Large intestine (tissue), 3 donors: ENCODE results near the gene TMEM59. TPM values are rescaled to one million over a fixed set of nuclear protein-coding genes. Genes with fewer than 3 reads are reported as not detected.
"Not testable (repeated sequence)": the region's sequence is repeated elsewhere in the genome, so short reads cannot be mapped to it uniquely, and the experiment has no call there.

ENCODE experiments used
- DNase-seq, 2 donors: peaks; one replicate each; pipeline versions ENCODE4 v3.0.0 to v3.0.0-alpha.2; 2013
- H3K27ac ChIP-seq: one replicate; pipeline ENCODE4 v1.5.1; 2013; ENCODE audit warnings: low read length
- H3K27me3 ChIP-seq: 2 replicates; pipeline ENCODE4 v1.6.1; 2013; ENCODE audit warnings: low read length; ENCODE audit not compliant: control insufficient read depth, insufficient read depth
- H3K36me3 ChIP-seq: 2 replicates; pipeline ENCODE4 v1.6.1; 2013; ENCODE audit warnings: low read length; ENCODE audit not compliant: control insufficient read depth, insufficient read depth
- H3K4me1 ChIP-seq: one replicate; pipeline ENCODE4 v1.6.1; 2013; ENCODE audit warnings: low read length; ENCODE audit not compliant: control insufficient read depth, insufficient read depth
- H3K4me3 ChIP-seq: one replicate; pipeline ENCODE4 v1.5.1; 2013; ENCODE audit warnings: low read length
- H3K9me3 ChIP-seq: one replicate; pipeline ENCODE4 v1.6.1; 2013; ENCODE audit warnings: mild to moderate bottlenecking, low read depth, low read length, moderate library complexity; ENCODE audit not compliant: control insufficient read depth
- WGBS: methylation state at CpG from one replicate; pipeline ENCODE4 v1.1.5; 2013; ENCODE audit warnings: low lambda C conversion rate; ENCODE audit not compliant: insufficient coverage; 5-methylcytosine and 5-hydroxymethylcytosine counted together
- polyA plus RNA-seq: library from polyadenylated mRNA; unstranded; fragments of 120-200 nt; gene quantifications from one replicate; pipeline ENCODE4 v1.2.1, GENCODE V29; 2013

Gene TMEM59
- polyA plus RNA-seq, 1 donor = 373 TPM

DNA sequence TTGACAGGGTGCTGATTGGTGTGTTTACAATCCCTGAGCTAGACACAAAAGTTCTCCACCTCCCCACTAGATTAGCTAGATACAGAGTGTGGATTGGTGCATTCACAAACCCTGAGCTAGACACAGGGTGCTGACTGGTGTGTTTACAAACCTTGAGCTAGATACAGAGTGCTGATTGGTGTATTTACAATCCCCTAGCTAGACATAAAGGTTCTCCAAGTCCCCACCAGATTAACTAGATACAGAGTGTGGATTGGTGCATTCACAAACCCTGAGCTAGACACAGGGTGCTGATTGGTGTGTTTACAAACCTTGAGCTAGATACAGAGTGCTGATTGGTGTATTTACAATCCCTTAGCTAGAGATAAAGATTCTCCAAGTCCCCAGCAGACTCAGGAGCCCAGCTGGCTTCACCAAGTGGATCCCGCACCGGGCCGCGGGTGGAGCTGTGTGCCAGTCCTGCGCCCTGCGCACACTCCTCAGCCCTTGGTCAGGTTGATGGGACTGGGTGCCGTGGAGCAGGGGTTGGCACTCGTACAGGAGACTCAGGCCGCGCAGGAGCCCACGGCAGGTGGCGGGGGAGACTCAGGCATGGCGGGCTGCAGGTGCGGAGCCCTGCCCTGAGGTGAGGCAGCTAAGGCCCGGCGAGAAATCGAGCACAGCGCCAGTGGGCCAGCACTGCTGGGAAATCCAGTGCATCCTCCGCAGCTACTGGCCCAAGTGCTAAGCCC is 49.1 kb downstream of the TMEM59 start:
- not testable (repeated sequence) for DNase-seq, H3K36me3 ChIP-seq, H3K4me1 ChIP-seq, H3K4me3 ChIP-seq, H3K27me3 ChIP-seq, H3K9me3 ChIP-seq, H3K27ac ChIP-seq
- WGBS = no CpG with 5 or more reads among the region's 19 CpGs

- Histone ChIP-seq H3K4me3 (no peak overlapping the region), H3K4me1 (no peaks in the 10 kb centered on the region), H3K36me3 (no peaks in the 10 kb centered on the region), H3K9me3 (peaks cover 7% of the 10 kb centered on the region), H3K27ac (no peak overlapping the region), H3K27me3 (no peaks in the 10 kb centered on the region)
- WGBS = no CpG with 5 or more reads among the region's 12 CpGs
- DNase-seq = no peak
Observed at GRCh38 chr1:54003249-54003646, 49.8 kb downstream of the TMEM59 start.

DNA sequence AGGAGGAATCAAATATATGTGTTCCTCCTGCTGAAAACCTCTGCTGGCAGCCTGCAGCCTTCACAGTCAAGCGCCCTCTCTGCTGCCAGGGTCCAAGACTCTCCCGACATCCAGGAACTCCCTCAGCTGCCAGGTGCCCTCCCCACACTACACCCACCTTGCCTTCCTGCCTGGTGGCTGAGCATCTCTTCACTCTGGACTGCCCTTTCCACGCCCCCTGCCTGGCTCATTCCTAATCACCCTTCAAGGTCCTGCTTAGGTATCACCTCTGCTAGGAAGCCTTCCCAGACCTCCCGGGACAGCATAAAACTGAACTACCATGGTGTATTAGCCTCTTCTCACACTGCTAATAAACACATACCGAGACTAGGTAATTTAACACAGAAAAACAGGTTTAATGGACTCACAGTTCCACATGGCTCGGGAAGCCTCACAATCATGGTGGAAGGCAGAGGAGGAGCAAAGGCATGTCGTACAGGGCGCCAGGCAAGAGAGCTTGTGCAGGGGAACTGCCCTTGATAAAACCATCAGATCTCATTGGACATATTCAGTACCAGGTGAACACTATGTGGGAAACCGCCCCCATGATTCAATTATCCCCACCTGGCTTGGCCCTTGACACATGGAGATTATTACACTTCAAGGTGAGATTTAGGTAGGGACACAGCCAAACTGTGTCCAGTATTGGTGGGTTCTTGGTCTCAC is 50.3 kb downstream of the TMEM59 start:
- H3K4me1 ChIP-seq = no peaks in the 10 kb centered on the region
- WGBS = 100% methylated on average over 1 of the region's 9 CpGs
- no peak for DNase-seq
- H3K4me3 ChIP-seq = no peak overlapping the region
- peaks cover 7% of the 10 kb centered on the region for H3K9me3 ChIP-seq
- no peaks in the 10 kb centered on the region for H3K27me3 ChIP-seq
- H3K36me3 ChIP-seq = no peaks in the 10 kb centered on the region
- H3K27ac ChIP-seq = no peak overlapping the region

DNA sequence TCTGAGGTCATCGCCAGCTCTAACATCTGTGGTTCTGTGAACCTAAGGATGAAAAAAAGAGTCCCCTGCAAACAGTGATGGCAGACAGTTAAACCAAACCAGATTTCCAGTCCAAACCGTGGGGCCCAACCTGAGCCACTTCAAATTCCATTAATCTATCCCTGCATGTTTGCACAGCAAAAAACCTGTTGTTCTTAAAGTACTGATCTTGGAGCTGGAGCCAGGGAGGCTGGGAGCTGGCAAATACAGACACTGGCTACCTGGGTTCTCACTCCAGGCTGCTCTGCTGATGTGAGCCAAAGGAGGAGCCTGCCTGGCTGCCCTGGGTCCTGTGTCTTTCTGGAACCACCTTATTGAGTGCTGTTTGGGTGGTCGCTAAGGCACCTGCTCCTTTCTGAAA is 51.4 kb downstream of the TMEM59 start:
- DNase-seq = no peak
- no peaks in the 10 kb centered on the region for H3K27me3 ChIP-seq
- H3K9me3 ChIP-seq = peaks cover 7% of the 10 kb centered on the region
- H3K27ac ChIP-seq = no peak overlapping the region
- no peaks in the 10 kb centered on the region for H3K36me3 ChIP-seq
- no peak overlapping the region for H3K4me3 ChIP-seq
- no peaks in the 10 kb centered on the region for H3K4me1 ChIP-seq
- WGBS = no CpG with 5 or more reads among the region's 3 CpGs

DNA sequence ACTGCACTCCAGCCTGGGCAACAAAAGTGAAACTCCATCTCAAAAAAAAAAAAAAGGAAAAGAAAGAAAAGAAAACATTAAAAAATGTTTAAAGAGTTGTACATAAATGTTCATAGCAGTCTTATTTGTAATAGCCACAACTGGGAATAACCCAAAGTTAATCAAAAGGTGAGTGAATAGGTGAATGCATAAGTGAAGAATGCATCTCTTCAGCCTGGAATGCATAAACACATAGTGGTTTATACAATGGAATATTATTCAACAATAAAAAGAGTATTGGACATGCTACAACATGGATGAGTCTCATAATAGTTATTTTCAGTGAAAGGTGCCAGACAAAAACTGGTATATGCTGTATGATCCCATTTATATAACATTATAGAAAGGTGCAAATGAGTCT is 53.1 kb downstream of the TMEM59 start:
- Histone ChIP-seq H3K4me3 (no peak overlapping the region), H3K9me3 (peaks cover 7% of the 10 kb centered on the region), H3K27ac (no peak overlapping the region), H3K4me1 (no peaks in the 10 kb centered on the region), H3K36me3 (no peaks in the 10 kb centered on the region), H3K27me3 (no peaks in the 10 kb centered on the region)
- no peak for DNase-seq

GRCh38 chr1:53998223-53998622 is 54.8 kb downstream of the TMEM59 start:
- Histone ChIP-seq H3K4me1 (no peaks in the 10 kb centered on the region), H3K27me3 (no peaks in the 10 kb centered on the region), H3K27ac (no peak overlapping the region), H3K36me3 (no peaks in the 10 kb centered on the region), H3K9me3 (no peaks in the 10 kb centered on the region), H3K4me3 (no peak overlapping the region)
- DNase-seq = no peak
- WGBS = no CpG with 5 or more reads among the region's 1 CpG

GRCh38 chr1:53995683-53996082 is 57.3 kb downstream of the TMEM59 start:
- Histone ChIP-seq H3K9me3 (peaks cover 6% of the 10 kb centered on the region), H3K4me3 (no peak overlapping the region), H3K36me3 (no peaks in the 10 kb centered on the region), H3K4me1 (no peaks in the 10 kb centered on the region), H3K27me3 (no peaks in the 10 kb centered on the region), H3K27ac (no peak overlapping the region)
- no peak for DNase-seq
- 71% methylated on average over 1 of the region's 1 CpG for WGBS

DNA sequence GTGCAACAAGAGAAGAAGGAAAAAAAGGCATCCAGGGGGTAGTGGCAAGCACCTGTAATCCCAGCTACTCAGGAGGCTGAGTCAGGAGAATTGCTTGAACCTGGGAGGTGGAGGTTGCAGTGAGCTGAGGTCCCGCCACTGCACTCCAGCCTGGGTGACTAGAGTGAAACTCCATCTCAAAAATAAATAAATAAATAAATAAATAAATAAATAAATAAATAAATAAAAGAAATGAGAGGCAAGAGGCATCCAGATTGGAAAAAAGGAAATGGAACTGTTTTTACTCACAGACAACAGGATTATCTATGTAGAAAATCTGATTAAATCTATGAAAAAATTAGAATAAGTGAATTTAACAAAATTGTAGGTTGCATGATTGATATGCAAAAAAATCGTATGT is 58.5 kb downstream of the TMEM59 start:
- not testable (repeated sequence) for H3K27ac ChIP-seq, H3K9me3 ChIP-seq, DNase-seq, H3K4me1 ChIP-seq, H3K36me3 ChIP-seq, H3K27me3 ChIP-seq, H3K4me3 ChIP-seq
- 67% methylated on average over 1 of the region's 2 CpGs for WGBS

- no peaks in the 10 kb centered on the region for H3K36me3 ChIP-seq
- H3K27me3 ChIP-seq = no peaks in the 10 kb centered on the region
- H3K9me3 ChIP-seq = peaks cover 6% of the 10 kb centered on the region
- no peak for DNase-seq
- WGBS = no CpG with 5 or more reads among the region's 4 CpGs
- no peak overlapping the region for H3K27ac ChIP-seq
- H3K4me3 ChIP-seq = no peak overlapping the region
- H3K4me1 ChIP-seq = no peaks in the 10 kb centered on the region
Observed at GRCh38 chr1:53992085-53992874, 60.7 kb downstream of the TMEM59 start.

DNA sequence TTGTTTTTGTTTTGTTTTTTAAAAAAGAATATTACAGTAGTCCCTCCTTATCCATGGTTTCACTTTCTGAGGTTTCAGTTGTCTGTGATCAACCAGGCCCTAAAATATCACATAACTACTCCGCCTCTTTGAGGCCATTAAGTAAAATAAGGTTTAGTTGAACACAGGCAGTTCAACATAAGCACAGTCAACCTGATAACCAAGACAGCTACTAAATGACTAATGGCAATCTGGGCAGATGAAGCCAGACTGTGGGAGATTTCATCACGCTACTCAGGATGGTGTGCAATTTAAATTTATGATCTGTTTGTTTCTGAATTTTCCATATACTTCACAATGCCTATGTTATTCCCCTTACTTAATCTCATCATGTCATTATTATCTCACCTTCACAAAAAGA is 65.1 kb downstream of the TMEM59 start:
- H3K27ac ChIP-seq = no peak overlapping the region
- H3K9me3 ChIP-seq = peaks cover 6% of the 10 kb centered on the region
- H3K4me1 ChIP-seq = peaks cover 3% of the 10 kb centered on the region
- peak; percentile 31 to 62 for DNase-seq
- no peaks in the 10 kb centered on the region for H3K27me3 ChIP-seq
- WGBS = 67% methylated on average over 1 of the region's 2 CpGs
- H3K4me3 ChIP-seq = no peak overlapping the region
- H3K36me3 ChIP-seq = no peaks in the 10 kb centered on the region
